ENCODE data around the gene RIPOR1. TPM values are rescaled to one million over a fixed set of nuclear protein-coding genes. Genes with fewer than 3 reads are reported as not detected.

The RIPOR1 gene
- total RNA-seq, 2 donors from 2014 or later = 39.9 to 54.1 TPM

DNA sequence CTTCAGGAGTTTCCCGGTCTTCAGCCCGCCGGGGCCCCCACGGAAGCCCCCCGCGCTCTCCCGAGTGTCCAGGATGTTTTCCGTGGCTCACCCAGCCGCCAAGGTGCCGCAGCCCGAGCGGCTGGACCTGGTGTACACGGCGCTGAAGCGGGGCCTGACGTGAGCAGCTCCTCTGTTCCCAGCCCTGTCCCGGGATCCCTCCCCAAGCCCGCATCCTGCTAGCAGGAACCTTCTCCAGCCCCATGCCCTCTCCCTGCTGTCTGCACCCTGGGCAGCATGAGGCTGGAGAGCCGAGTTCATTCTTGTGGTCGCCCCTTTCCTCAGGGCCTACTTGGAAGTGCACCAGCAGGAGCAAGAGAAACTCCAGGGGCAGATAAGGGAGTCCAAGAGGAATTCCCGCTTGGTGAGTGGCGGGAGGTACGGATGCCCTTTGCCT lies 10.1 kb downstream of the RIPOR1 start:
- Histone ChIP-seq H3K4me3 (ENCODE audit: low read length) (peak overlapping the region; percentile 80), H3K9me3 (ENCODE audit: control insufficient read depth, low read length) (no peaks in the 10 kb centered on the region), H3K36me3 (ENCODE audit: control insufficient read depth, insufficient read depth, low read length) (peaks cover 44% of the 10 kb centered on the region), H3K27ac (ENCODE audit: low read depth, low read length) (no peak overlapping the region), H3K4me1 (ENCODE audit: control insufficient read depth, insufficient read depth, low read length) (no peaks in the 10 kb centered on the region), H3K9ac (ENCODE audit: extremely low read depth, low read length, poor library complexity, severe bottlenecking) (no peak overlapping the region), H3K27me3 (ENCODE audit: control insufficient read depth, insufficient read depth, low read length, poor library complexity, severe bottlenecking) (peaks cover 22% of the 10 kb centered on the region)
- DNase-seq = peak; percentile 74
- Mint-ChIP-seq H3K4me3 (peak overlapping the region; percentile 64), H3K36me3 (ENCODE audit: low read depth) (peaks cover 41% of the 10 kb centered on the region), H3K9me3 (no peaks in the 10 kb centered on the region), H3K27ac (no peak overlapping the region), H3K4me1 (peaks cover 14% of the 10 kb centered on the region), H3K27me3 (ENCODE audit: insufficient read depth) (peaks cover 53% of the 10 kb centered on the region)
- WGBS, 2 experiments (ENCODE audit: insufficient coverage in 1 of 2, insufficient read length in 1 of 2) = 37 to 38% methylated on average over 5 to 23 of the region's 23 CpGs
- TF ChIP-seq, protein P1, sequence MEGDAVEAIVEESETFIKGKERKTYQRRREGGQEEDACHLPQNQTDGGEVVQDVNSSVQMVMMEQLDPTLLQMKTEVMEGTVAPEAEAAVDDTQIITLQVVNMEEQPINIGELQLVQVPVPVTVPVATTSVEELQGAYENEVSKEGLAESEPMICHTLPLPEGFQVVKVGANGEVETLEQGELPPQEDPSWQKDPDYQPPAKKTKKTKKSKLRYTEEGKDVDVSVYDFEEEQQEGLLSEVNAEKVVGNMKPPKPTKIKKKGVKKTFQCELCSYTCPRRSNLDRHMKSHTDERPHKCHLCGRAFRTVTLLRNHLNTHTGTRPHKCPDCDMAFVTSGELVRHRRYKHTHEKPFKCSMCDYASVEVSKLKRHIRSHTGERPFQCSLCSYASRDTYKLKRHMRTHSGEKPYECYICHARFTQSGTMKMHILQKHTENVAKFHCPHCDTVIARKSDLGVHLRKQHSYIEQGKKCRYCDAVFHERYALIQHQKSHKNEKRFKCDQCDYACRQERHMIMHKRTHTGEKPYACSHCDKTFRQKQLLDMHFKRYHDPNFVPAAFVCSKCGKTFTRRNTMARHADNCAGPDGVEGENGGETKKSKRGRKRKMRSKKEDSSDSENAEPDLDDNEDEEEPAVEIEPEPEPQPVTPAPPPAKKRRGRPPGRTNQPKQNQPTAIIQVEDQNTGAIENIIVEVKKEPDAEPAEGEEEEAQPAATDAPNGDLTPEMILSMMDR (conservative IDR thresholded peaks at IDR 0.05) = no peak

GRCh38 chr16:67539271-67539670 lies 10.6 kb downstream of the RIPOR1 start:
- Histone ChIP-seq H3K27ac (ENCODE audit: low read depth, low read length) (no peak overlapping the region), H3K9ac (ENCODE audit: extremely low read depth, low read length, poor library complexity, severe bottlenecking) (no peak overlapping the region), H3K36me3 (ENCODE audit: control insufficient read depth, insufficient read depth, low read length) (peaks cover 44% of the 10 kb centered on the region), H3K4me3 (ENCODE audit: low read length) (no peak overlapping the region), H3K27me3 (ENCODE audit: control insufficient read depth, insufficient read depth, low read length, poor library complexity, severe bottlenecking) (peaks cover 22% of the 10 kb centered on the region), H3K4me1 (ENCODE audit: control insufficient read depth, insufficient read depth, low read length) (no peaks in the 10 kb centered on the region), H3K9me3 (ENCODE audit: control insufficient read depth, low read length) (no peaks in the 10 kb centered on the region)
- Mint-ChIP-seq H3K27ac (no peak overlapping the region), H3K4me1 (peaks cover 14% of the 10 kb centered on the region), H3K4me3 (peak overlapping the region; percentile 64), H3K9me3 (no peaks in the 10 kb centered on the region), H3K36me3 (ENCODE audit: low read depth) (peaks cover 47% of the 10 kb centered on the region), H3K27me3 (ENCODE audit: insufficient read depth) (peaks cover 52% of the 10 kb centered on the region)
- DNase-seq = no peak
- WGBS, 2 experiments (ENCODE audit: insufficient coverage in 1 of 2, insufficient read length in 1 of 2) = 40 to 73% methylated on average over 1 to 2 of the region's 4 CpGs
- TF ChIP-seq, protein P1 (conservative IDR thresholded peaks at IDR 0.05) = no peak

- 96 to 98% methylated on average over 17 to 26 of the region's 27 CpGs for WGBS, 2 experiments (ENCODE audit: insufficient coverage in 1 of 2, insufficient read length in 1 of 2)
- H3K27me3 Mint-ChIP-seq (ENCODE audit: insufficient read depth) = peaks cover 45% of the 10 kb centered on the region
- no peak overlapping the region for H3K9ac ChIP-seq (ENCODE audit: extremely low read depth, low read length, poor library complexity, severe bottlenecking)
- no peaks in the 10 kb centered on the region for H3K4me1 ChIP-seq (ENCODE audit: control insufficient read depth, insufficient read depth, low read length)
- peaks cover 14% of the 10 kb centered on the region for H3K4me1 Mint-ChIP-seq
- no peak overlapping the region for H3K27ac Mint-ChIP-seq
- TF ChIP-seq, protein P1 (conservative IDR thresholded peaks at IDR 0.05) = no peak
- no peak overlapping the region for H3K27ac ChIP-seq (ENCODE audit: low read depth, low read length)
- peaks cover 19% of the 10 kb centered on the region for H3K27me3 ChIP-seq (ENCODE audit: control insufficient read depth, insufficient read depth, low read length, poor library complexity, severe bottlenecking)
- peaks cover 48% of the 10 kb centered on the region for H3K36me3 ChIP-seq (ENCODE audit: control insufficient read depth, insufficient read depth, low read length)
- H3K4me3 Mint-ChIP-seq = no peak overlapping the region
- H3K36me3 Mint-ChIP-seq (ENCODE audit: low read depth) = peaks cover 48% of the 10 kb centered on the region
- H3K4me3 ChIP-seq (ENCODE audit: low read length) = no peak overlapping the region
- no peaks in the 10 kb centered on the region for H3K9me3 Mint-ChIP-seq
- H3K9me3 ChIP-seq (ENCODE audit: control insufficient read depth, low read length) = no peaks in the 10 kb centered on the region
- no peak for DNase-seq
Measured at GRCh38 chr16:67539691-67540635, 11.3 kb downstream of the RIPOR1 start.

Measured in endodermal cell (in vitro differentiated cells).